Heart right ventricle (tissue), 16 donors: ENCODE measurements around the gene IL19. TPM values are rescaled to one million over a fixed set of nuclear protein-coding genes. Genes with fewer than 3 reads are reported as not detected.

Source experiments
- ATAC-seq, 8 donors: fragments of 200-7000 bp; cut with Tn5 transposase; one replicate each; pipeline ENCODE4 v1.9.1; 2020; ENCODE audit warnings: mild to moderate bottlenecking in 8 of 8, moderate library complexity in 8 of 8, moderate number of reproducible peaks in 1 of 8
- DNase-seq, 2 donors: peaks; one replicate each; pipeline ENCODE4 v3.0.0-alpha.2; 2020
- H3K27ac ChIP-seq, 10 donors: fragments of 200-600 bp; sonication (generic) in 2 of 10; one replicate each; pipeline versions ENCODE4 v1.5.0 to v1.8.0; 2020 to 2022; ENCODE audit warnings: mild to moderate bottlenecking in 3 of 10
- H3K27me3 ChIP-seq, 7 donors: fragments of 200-600 bp; one replicate each; pipeline ENCODE4 v1.8.0; 2021 to 2022; ENCODE audit warnings: mild to moderate bottlenecking in 2 of 7
- H3K36me3 ChIP-seq, 9 donors: fragments of 200-600 bp; sonication (generic) in 1 of 9; one replicate each; pipeline versions ENCODE4 v1.5.0 to v1.8.0; 2020 to 2022; ENCODE audit warnings: mild to moderate bottlenecking in 2 of 9
- H3K4me1 ChIP-seq, 9 donors: fragments of 200-600 bp; sonication (generic) in 1 of 9; one replicate each; pipeline versions ENCODE4 v1.5.0 to v1.8.0; 2020 to 2022; ENCODE audit warnings: mild to moderate bottlenecking in 4 of 9
- H3K4me3 ChIP-seq, 10 donors: fragments of 200-600 bp; sonication (generic) in 2 of 10; one replicate each; pipeline versions ENCODE4 v1.5.0 to v1.8.0; 2020 to 2022; ENCODE audit warnings: mild to moderate bottlenecking in 7 of 10, moderate library complexity in 2 of 10
- H3K9me3 ChIP-seq, 11 donors: fragments of 200-600 bp in 10 of 11; sonication (generic) in 2 of 11; one replicate each; pipeline versions ENCODE4 v1.5.0 to v1.8.0; 2013 to 2022; ENCODE audit warnings: mild to moderate bottlenecking in 2 of 11, control low read depth in 1 of 11, moderate library complexity in 1 of 11
- CTCF ChIP-seq, 9 donors: fragments of 200-600 bp; sonication (generic) in 2 of 9; IDR thresholded peaks; one replicate each; pipeline versions ENCODE4 v1.5.0 to v1.8.0; 2021 to 2022; ENCODE audit warnings: antibody characterized with exemption in 9 of 9, mild to moderate bottlenecking in 5 of 9, moderate library complexity in 1 of 9
- WGBS, 2 donors: extraction: QIAGEN DNeasy Blood & Tissue Kit; methylation state at CpG; one replicate each; pipeline ENCODE4 v1.1.7; 2013; ENCODE audit warnings: inconsistent platforms in 1 of 2; 5-methylcytosine and 5-hydroxymethylcytosine counted together
- intact Hi-C, 10 donors: fragments of 100-400 bp; cut with DNase I; formaldehyde crosslinking; loops; one replicate each; pipeline versions ENCODE4 v1.11.1 to v1.14.2; 2022
- polyA plus RNA-seq, 2 donors: library from polyadenylated mRNA; stranded (reverse); fragments of 200-250 nt; gene quantifications; one replicate each; pipeline ENCODE4 v1.2.3, GENCODE V29; 2013
- total RNA-seq, 10 donors: library from RNA; stranded (reverse); fragmentation: NEBNext Ultra II Directional in 3 of 10; extraction: Animal tissue kit (Norgen Biotek cat#: 25700) in 3 of 10; gene quantifications; one replicate each; pipeline versions ENCODE4 v1.2.1 to v1.2.4, GENCODE V29; 2021 to 2023
- donor health status: Arrhythmogenic right ventricular cardiomyopathy.
- donor health status: ischemic (EF 13 %, LVEDD 7.1; RV severe dilation, severe dysfunction).
- donor health status: healthy with polysubstance abuse.
- donor health status: DM: no; HTN: yes; CAD: no.
- donor health status: DM: no; HTN: no; CAD: no.
- donor health status: ischemic (EF 25% LVEDD 6.9; RV normal size, moderate dysfunction).
- donor health status: ischemic (EF 25% LVEDD 5.7; RV mildly dilated, moderate dysfunction).
- donor health status: healthy.
- donor health status: DM: yes; HTN: yes; CAD: no.
- donor health status: Ischemic cardiomyopathy.
- donor health status: ischemic (EF 35%, LVEDD 5.7; RV mildly dilated, moderate dysfunction).
- donor health status: nonischemic (EF 11% LVEDD 7.7; RV severe dilation, severe dysfunction).
- donor health status: DM: yes; HTN: yes; CAD: no.
- donor health status: PGD.
- donor health status: ischemic (EF 29% LVEDD 5.4; RV normal size, mild dysfunction).
- donor health status: nonischemic (EF 23%, LVEDD 6.1; RV moderate dilation, normal function).

Gene IL19
- total and polyA plus RNA-seq, 12 donors, result not detected

DNA sequence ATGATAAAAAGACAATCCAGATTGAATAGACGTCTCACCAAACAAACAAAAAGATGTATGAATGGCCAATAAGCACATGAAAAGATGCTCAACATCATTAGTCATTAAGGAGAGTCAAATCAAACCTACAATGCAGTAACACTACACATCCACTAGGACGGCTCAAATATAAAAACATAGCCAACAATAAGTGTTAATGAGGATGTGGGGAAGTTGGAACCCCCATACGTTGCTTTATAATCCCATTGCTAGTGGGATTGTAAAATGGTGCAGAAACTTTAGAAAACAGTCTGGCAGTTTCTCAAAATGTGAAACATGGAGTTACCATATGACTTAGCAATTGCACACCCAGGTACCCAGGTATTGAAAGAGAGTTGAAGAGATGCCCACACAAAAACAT lies 112.0 kb downstream of the IL19 start:
- WGBS, 2 donors, result 73 to 78% methylated on average over 3 of the region's 3 CpGs
- peaks cover 0 to 20% (median 11%) of the 10 kb centered on the region in 11 donors for H3K9me3 ChIP-seq
- intact Hi-C loops, result no loop called here

GRCh38 chr1:206883160-206883559 lies 112.6 kb downstream of the IL19 start:
- no peak for TF ChIP-seq CTCF (IDR thresholded peaks at IDR 0.05)
- ATAC-seq (no peak), DNase-seq (no peak)
- Histone ChIP-seq H3K27me3 (peaks cover 0 to 14% (median 0%) of the 10 kb centered on the region in 7 donors), H3K4me3 (no peak overlapping the region), H3K27ac (no peak overlapping the region), H3K9me3 (peaks cover 0 to 14% (median 5%) of the 10 kb centered on the region in 11 donors), H3K36me3 (no peaks in the 10 kb centered on the region), H3K4me1 (peaks cover 0 to 6% (median 0%) of the 10 kb centered on the region in 9 donors)
- 91 to 98% methylated on average over 1 of the region's 1 CpG for WGBS, 2 donors
- intact Hi-C loops, result no loop called here

More for the DNA sequence above, 112.0 kb downstream of the IL19 start:
- H3K4me3 ChIP-seq, result no peak overlapping the region
- no peak overlapping the region for H3K27ac ChIP-seq
- ATAC-seq, result no peak
- peak in 1 of 9 donors; percentile 17 for TF ChIP-seq CTCF (IDR thresholded peaks at IDR 0.05)
- peaks cover 0 to 6% (median 0%) of the 10 kb centered on the region in 9 donors for H3K4me1 ChIP-seq
- no peak for DNase-seq
- peaks cover 0 to 9% (median 0%) of the 10 kb centered on the region in 7 donors for H3K27me3 ChIP-seq
- H3K36me3 ChIP-seq, result no peaks in the 10 kb centered on the region

DNA sequence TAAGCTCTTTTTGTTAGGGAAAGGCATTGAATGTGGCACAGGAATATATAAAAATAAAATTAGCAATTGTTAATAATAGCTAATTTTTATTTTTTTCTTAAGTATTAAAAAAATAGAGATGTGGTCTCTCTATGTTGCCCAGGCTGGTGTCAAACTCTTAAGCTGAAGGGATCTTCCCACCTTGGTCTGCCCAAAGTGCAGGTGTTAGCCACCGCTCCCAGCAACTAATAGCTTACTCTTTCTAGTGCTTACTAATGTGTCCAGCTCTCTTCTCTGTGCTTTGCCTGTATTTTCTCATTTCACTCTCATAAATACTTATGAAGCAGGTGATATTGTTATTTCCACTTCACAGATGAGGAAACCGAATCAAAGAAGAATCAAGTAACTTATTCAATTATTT lies 113.3 kb downstream of the IL19 start:
- intact Hi-C loops, result no loop called here
- H3K4me1 ChIP-seq, result peaks cover 0 to 6% (median 0%) of the 10 kb centered on the region in 9 donors
- no peak for TF ChIP-seq CTCF (IDR thresholded peaks at IDR 0.05)
- DNase-seq (no peak), ATAC-seq (no peak)
- H3K27me3 ChIP-seq, result peaks cover 0 to 20% (median 0%) of the 10 kb centered on the region in 7 donors
- peaks cover 0 to 7% (median 0%) of the 10 kb centered on the region in 11 donors for H3K9me3 ChIP-seq
- 89 to 95% methylated on average over 2 of the region's 2 CpGs for WGBS, 2 donors
- no peak overlapping the region for H3K4me3 ChIP-seq
- no peaks in the 10 kb centered on the region for H3K36me3 ChIP-seq
- H3K27ac ChIP-seq, result no peak overlapping the region

DNA sequence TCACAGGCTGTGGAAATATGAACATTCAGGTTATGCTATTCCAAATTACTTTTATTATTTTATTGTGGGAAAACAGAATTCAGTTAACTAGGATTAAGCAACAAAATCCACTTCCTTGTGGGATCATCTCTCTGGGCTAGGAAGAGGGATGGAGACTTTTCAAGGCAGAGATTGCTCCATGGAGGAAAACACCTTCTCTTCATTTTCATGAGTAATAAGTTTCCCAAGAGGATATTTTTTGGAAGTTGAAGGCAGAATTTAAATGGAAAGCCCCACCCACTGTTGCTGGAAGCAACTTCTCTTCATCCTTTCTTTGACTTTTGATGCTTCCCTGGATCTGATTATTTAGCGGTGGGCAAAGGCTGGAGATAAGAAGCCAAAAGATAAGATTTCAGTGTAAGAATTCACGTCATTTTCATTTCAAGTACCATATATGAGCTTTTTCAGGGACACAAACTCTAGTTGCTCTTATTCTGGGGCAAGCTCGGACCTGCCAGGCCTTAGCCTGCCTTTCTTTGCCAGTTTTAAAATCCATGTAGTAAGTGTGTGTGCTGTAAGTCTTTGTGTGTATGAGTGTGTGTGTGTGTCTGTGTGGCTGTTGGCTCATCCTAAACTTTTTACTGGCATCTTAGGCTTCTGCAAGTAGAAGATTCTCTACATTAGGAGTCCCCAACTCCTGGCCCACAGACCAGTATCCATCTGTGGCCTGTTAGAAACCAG lies 114.9 kb downstream of the IL19 start:
- H3K36me3 ChIP-seq, result no peaks in the 10 kb centered on the region
- ATAC-seq, result no peak
- WGBS, 2 donors, result 78 to 83% methylated on average over 3 of the region's 3 CpGs
- no peak overlapping the region for H3K4me3 ChIP-seq
- DNase-seq, result no peak
- H3K4me1 ChIP-seq, result peaks cover 0 to 17% (median 2%) of the 10 kb centered on the region in 9 donors
- TF ChIP-seq CTCF (IDR thresholded peaks at IDR 0.05), result no peak
- H3K27ac ChIP-seq, result no peak overlapping the region
- intact Hi-C loops, result no loop called here
- peaks cover 0 to 20% (median 0%) of the 10 kb centered on the region in 7 donors for H3K27me3 ChIP-seq
- H3K9me3 ChIP-seq, result no peaks in the 10 kb centered on the region
